Measurements from ENCODE around the gene NARF. TPM values are rescaled to one million over a fixed set of nuclear protein-coding genes. Genes with fewer than 3 reads are reported as not detected.
"Not testable (repeated sequence)": the region's sequence is repeated elsewhere in the genome, so short reads cannot be mapped to it uniquely, and the experiment has no call there.

NARF gene
- total RNA-seq, 2 experiments from 2014 or later = 75.0 to 151 TPM

DNA sequence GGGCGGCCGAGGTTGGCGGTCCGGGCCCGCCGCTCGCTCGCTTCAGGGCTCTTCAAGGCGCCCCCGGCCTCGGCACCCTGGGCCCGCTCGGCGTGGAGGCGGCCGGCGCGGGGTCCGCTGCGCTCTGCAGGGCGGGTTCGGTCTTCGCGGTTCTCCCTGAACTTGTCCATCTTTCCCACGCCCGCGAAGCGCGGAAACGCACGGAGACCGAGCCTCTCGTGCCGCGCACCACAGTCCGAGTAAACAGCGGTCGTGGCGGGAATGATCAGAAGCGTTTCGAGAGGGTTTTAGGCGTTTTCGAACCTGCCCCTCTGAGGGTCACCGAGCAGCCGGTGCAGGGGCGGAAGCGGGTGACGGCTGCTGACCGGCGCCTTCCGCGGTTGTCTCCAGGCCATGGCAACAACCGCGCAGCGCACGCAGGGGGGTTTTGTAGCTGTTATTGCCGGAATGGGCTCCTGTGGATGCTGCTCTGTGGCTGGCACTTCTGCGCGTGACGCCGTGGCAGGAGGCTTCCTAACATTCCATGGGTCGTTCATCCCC is 414 bp downstream of the NARF start:
- peak overlapping the region; percentile 34; the same call in 1 of the 2 replicates for H2AFZ ChIP-seq (ENCODE audit: low read length)
- peaks cover 9% of the 10 kb centered on the region; the same call in 1 of the 2 replicates for H3K9me3 ChIP-seq (ENCODE audit: low read length)
- H4K20me1 ChIP-seq (ENCODE audit: insufficient read depth, low read length) = no peaks in the 10 kb centered on the region
- H3K9me2 ChIP-seq (ENCODE audit: insufficient read depth, low read length) = no peaks in the 10 kb centered on the region
- TF ChIP-seq, protein P1, sequence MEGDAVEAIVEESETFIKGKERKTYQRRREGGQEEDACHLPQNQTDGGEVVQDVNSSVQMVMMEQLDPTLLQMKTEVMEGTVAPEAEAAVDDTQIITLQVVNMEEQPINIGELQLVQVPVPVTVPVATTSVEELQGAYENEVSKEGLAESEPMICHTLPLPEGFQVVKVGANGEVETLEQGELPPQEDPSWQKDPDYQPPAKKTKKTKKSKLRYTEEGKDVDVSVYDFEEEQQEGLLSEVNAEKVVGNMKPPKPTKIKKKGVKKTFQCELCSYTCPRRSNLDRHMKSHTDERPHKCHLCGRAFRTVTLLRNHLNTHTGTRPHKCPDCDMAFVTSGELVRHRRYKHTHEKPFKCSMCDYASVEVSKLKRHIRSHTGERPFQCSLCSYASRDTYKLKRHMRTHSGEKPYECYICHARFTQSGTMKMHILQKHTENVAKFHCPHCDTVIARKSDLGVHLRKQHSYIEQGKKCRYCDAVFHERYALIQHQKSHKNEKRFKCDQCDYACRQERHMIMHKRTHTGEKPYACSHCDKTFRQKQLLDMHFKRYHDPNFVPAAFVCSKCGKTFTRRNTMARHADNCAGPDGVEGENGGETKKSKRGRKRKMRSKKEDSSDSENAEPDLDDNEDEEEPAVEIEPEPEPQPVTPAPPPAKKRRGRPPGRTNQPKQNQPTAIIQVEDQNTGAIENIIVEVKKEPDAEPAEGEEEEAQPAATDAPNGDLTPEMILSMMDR (conservative IDR thresholded peaks at IDR 0.05; ENCODE audit: low read length) = no peak
- no peak for TF ChIP-seq EZH2phosphoT487 (IDR thresholded peaks at IDR 0.05; ENCODE audit: borderline replicate concordance, low read depth, low read length)
- intact Hi-C loops (cut with micrococcal nuclease; ENCODE audit: unreplicated experiment) = loop anchor here (1.0 to 5.0 kb wide), 5 partner anchors 10 to 94 kb away; partner anchors contain the start of genes HEXD and OGFOD3
- POLR2A ChIA-PET = no interaction called here
- peaks cover 49% of the 10 kb centered on the region for H3K36me3 ChIP-seq (ENCODE audit: insufficient read depth, low read length)
- peak overlapping the region; percentile 75 for H3K4me3 ChIP-seq (ENCODE audit: low read depth, low read length, poor library complexity, severe bottlenecking)
- no TSS peak for BruUV-seq (replicated peaks)
- peaks cover 4% of the 10 kb centered on the region; the same call in 1 of the 2 replicates for H3K79me2 ChIP-seq (ENCODE audit: insufficient read depth, low read depth, low read length)
- peak overlapping the region; percentile 76 for H3K4me2 ChIP-seq (ENCODE audit: low read length)
- peak overlapping the region; percentile 89 for H3K27ac ChIP-seq (ENCODE audit: low read depth, low read length, poor library complexity, severe bottlenecking)
- CTCF ChIA-PET (ENCODE audit: unreplicated experiment) = interaction anchor here (0.6 kb wide), 1 partner anchor 158 kb away, joined by 3 read pairs; no protein-coding TSS in a partner anchor
- peak; percentile 47 for DNase-seq (ENCODE audit: low spot score)
- peaks cover 18% of the 10 kb centered on the region for H3K4me1 ChIP-seq (ENCODE audit: insufficient read depth, low read length, poor library complexity, severe bottlenecking)

DNA sequence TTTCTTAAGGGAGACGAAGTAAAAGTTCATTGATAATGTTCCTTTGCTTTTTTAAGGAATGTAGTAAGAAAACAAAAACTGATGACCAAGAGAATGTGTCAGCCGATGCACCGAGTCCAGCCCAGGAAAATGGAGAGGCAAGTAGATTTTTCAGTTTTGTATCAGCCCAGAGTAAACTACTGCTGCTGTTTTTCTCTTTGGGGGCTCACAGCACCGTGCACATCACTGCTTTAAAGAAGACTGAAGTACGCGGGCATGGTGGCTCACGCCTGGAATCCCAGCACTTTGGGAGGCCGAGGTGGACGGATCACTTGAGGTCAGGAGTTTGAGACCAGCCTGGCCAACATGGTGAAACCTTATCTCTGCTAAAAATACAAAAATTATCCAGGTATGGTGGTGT is 1.4 kb downstream of the NARF start:
- peak overlapping the region; percentile 76 for H3K4me2 ChIP-seq (ENCODE audit: low read length)
- H3K27ac ChIP-seq (ENCODE audit: low read depth, low read length, poor library complexity, severe bottlenecking); POLR2A ChIA-PET; H3K9me2 ChIP-seq (ENCODE audit: insufficient read depth, low read length); DNase-seq (ENCODE audit: low spot score); H4K20me1 ChIP-seq (ENCODE audit: insufficient read depth, low read length); H2AFZ ChIP-seq (ENCODE audit: low read length); H3K9me3 ChIP-seq (ENCODE audit: low read length); BruUV-seq (replicated peaks); CTCF ChIA-PET (ENCODE audit: unreplicated experiment); H3K79me2 ChIP-seq (ENCODE audit: insufficient read depth, low read depth, low read length): not testable (repeated sequence)
- H3K4me1 ChIP-seq (ENCODE audit: insufficient read depth, low read length, poor library complexity, severe bottlenecking) = peaks cover 18% of the 10 kb centered on the region
- intact Hi-C loops (cut with micrococcal nuclease; ENCODE audit: unreplicated experiment) = loop anchor here (2.0 to 5.0 kb wide), 4 partner anchors 35 to 93 kb away; partner anchors contain the start of genes HEXD and OGFOD3
- peak overlapping the region; percentile 75 for H3K4me3 ChIP-seq (ENCODE audit: low read depth, low read length, poor library complexity, severe bottlenecking)
- H3K36me3 ChIP-seq (ENCODE audit: insufficient read depth, low read length) = peaks cover 59% of the 10 kb centered on the region

DNA sequence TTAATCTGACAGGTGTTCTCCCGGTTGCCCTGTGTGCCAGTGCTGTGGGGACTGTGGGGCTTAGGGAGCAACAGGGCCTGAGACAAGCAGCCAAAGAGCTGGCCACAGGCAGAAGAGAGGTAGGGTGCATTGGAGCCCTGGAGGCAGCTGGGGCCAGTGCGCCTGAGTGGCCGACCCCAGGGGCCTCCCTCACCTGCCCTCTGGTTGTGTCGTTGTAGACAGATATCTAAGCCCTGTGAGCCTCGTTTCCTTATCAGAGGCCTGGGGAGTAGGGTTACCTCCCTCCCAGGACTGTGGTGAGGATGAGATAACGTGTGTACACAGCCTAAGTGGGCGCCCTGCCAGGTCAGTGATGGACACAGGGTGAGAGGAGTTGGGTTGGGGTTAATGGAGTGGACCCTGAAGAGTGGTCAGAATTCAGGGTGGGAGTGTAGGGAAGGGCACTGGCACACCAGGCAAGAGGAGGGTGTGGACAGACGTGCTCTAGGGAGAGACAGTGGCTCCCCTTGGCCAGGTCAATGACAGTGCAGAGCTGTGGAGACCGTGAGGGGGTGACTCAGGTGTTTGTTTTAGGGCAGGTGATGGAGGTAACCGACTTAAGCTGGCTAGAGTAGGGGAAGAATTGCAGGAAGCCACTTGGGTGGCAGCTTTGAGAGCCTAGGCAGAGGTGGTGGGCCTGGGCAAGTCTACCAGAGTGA is 3.4 kb downstream of the NARF start:
- Histone ChIP-seq H3K27ac (ENCODE audit: low read depth, low read length, poor library complexity, severe bottlenecking) (no peak overlapping the region), H3K9me3 (ENCODE audit: low read length) (no peaks in the 10 kb centered on the region), H3K4me2 (ENCODE audit: low read length) (no peak overlapping the region), H4K20me1 (ENCODE audit: insufficient read depth, low read length) (no peaks in the 10 kb centered on the region), H3K4me3 (ENCODE audit: low read depth, low read length, poor library complexity, severe bottlenecking) (no peak overlapping the region), H2AFZ (ENCODE audit: low read length) (no peak overlapping the region), H3K79me2 (ENCODE audit: insufficient read depth, low read depth, low read length) (peaks cover 4% of the 10 kb centered on the region; the same call in 1 of the 2 replicates), H3K36me3 (ENCODE audit: insufficient read depth, low read length) (peaks cover 70% of the 10 kb centered on the region), H3K4me1 (ENCODE audit: insufficient read depth, low read length, poor library complexity, severe bottlenecking) (peaks cover 16% of the 10 kb centered on the region), H3K9me2 (ENCODE audit: insufficient read depth, low read length) (no peaks in the 10 kb centered on the region)
- no peak for DNase-seq (ENCODE audit: low spot score)
- ChIA-PET POLR2A (no interaction called here), CTCF (ENCODE audit: unreplicated experiment) (interaction anchor here (0.9 kb wide), 1 partner anchor 92 kb away, joined by 3 read pairs; no protein-coding TSS in a partner anchor)
- BruUV-seq (replicated peaks) = no TSS peak
- intact Hi-C loops (cut with micrococcal nuclease; ENCODE audit: unreplicated experiment) = no loop called here
- TF ChIP-seq EZH2phosphoT487 (IDR thresholded peaks at IDR 0.05; ENCODE audit: borderline replicate concordance, low read depth, low read length) = no peak
- TF ChIP-seq, protein P1 (conservative IDR thresholded peaks at IDR 0.05; ENCODE audit: low read length) = no peak
